ENCODE data around the gene MPHOSPH10.
"Not testable (repeated sequence)": the region's sequence is repeated elsewhere in the genome, so short reads cannot be mapped to it uniquely, and the experiment has no call there.

The MPHOSPH10 gene

GRCh38 chr2:71130152-71130904 lies at the start of gene MPHOSPH10, which contains the start of gene MCEE:
TSS of gene MPHOSPH10 (plus strand) at chr2:71130634. CDS start at chr2:71130666, 32 bp downstream.
TSS of gene MCEE (minus strand) at chr2:71130229. CDS start at chr2:71130219, 10 bp downstream.
- peak; percentile 87 for DNase-seq

GRCh38 chr2:71082402-71083252 lies 47.8 kb upstream of the MPHOSPH10 start:
- DNase-seq: no peak

- DNase-seq: not testable (repeated sequence)
Observed at GRCh38 chr2:71083297-71083696, 47.1 kb upstream of the MPHOSPH10 start.

GRCh38 chr2:71083752-71084312 lies 46.6 kb upstream of the MPHOSPH10 start:
- DNase-seq: not testable (repeated sequence)

GRCh38 chr2:71085325-71086003 lies 45.0 kb upstream of the MPHOSPH10 start:
- not testable (repeated sequence) for DNase-seq

GRCh38 chr2:71089475-71089874 lies 41.0 kb upstream of the MPHOSPH10 start:
- not testable (repeated sequence) for DNase-seq

GRCh38 chr2:71091808-71092207 lies 38.6 kb upstream of the MPHOSPH10 start:
- DNase-seq: not testable (repeated sequence)

- DNase-seq: not testable (repeated sequence)
Observed at GRCh38 chr2:71092491-71093260, 37.8 kb upstream of the MPHOSPH10 start.

GRCh38 chr2:71100195-71100964 lies 30.1 kb upstream of the MPHOSPH10 start:
- DNase-seq: peak; percentile 5

- peak; percentile 3 for DNase-seq
Observed at GRCh38 chr2:71101656-71102055, 28.8 kb upstream of the MPHOSPH10 start.

- no peak for DNase-seq
Observed at GRCh38 chr2:71102981-71103681, 27.3 kb upstream of the MPHOSPH10 start.

- DNase-seq: no peak
Observed at GRCh38 chr2:71103809-71104208, 26.6 kb upstream of the MPHOSPH10 start.

GRCh38 chr2:71106463-71106862 lies 24.0 kb upstream of the MPHOSPH10 start:
- DNase-seq: not testable (repeated sequence)

GRCh38 chr2:71108091-71108490 lies 22.3 kb upstream of the MPHOSPH10 start:
- no peak for DNase-seq

GRCh38 chr2:71113843-71114242 lies 16.6 kb upstream of the MPHOSPH10 start:
- DNase-seq: no peak

- no peak for DNase-seq
Observed at GRCh38 chr2:71117063-71117462, 13.4 kb upstream of the MPHOSPH10 start.

- DNase-seq: no peak
Observed at GRCh38 chr2:71120195-71120594, 10.2 kb upstream of the MPHOSPH10 start.

- DNase-seq: no peak
Observed at GRCh38 chr2:71121479-71121878, 9.0 kb upstream of the MPHOSPH10 start.

- DNase-seq: no peak
Observed at GRCh38 chr2:71122387-71123298, 7.8 kb upstream of the MPHOSPH10 start.

All from GOT3 (cell line).